ENCODE measurements around the gene DLG5.

DNA sequence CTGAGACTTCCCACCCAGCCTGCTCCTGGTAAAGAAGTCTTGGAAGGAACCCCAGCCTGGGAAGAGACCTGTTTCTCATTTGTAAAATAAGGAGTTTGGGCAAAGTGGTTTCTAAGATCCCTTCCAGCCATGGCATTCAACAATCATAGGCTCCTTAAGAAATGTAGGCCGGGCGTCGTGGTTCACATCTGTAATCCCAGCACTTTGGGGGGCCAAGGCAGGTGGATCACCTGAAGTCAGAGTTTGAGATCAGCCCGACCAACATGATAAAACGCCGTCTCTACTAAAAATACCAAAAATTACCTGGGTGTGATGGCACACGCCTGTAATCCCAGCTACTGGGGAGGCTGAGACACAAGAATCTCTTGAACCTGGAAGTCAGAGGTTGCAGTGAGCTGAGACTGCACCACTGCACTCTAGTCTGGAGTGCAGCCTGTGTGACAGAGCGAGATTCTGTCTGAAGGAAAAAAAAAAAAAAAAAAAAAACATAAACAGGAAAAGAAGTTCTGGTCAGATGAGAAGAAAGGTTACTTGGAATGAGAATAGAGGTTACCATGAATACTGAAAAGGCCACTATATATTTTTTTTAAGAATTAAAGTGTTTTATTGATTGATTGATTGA, 15.9 kb downstream of the DLG5 start:
- TF ChIP-seq, protein P1, sequence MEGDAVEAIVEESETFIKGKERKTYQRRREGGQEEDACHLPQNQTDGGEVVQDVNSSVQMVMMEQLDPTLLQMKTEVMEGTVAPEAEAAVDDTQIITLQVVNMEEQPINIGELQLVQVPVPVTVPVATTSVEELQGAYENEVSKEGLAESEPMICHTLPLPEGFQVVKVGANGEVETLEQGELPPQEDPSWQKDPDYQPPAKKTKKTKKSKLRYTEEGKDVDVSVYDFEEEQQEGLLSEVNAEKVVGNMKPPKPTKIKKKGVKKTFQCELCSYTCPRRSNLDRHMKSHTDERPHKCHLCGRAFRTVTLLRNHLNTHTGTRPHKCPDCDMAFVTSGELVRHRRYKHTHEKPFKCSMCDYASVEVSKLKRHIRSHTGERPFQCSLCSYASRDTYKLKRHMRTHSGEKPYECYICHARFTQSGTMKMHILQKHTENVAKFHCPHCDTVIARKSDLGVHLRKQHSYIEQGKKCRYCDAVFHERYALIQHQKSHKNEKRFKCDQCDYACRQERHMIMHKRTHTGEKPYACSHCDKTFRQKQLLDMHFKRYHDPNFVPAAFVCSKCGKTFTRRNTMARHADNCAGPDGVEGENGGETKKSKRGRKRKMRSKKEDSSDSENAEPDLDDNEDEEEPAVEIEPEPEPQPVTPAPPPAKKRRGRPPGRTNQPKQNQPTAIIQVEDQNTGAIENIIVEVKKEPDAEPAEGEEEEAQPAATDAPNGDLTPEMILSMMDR (IDR thresholded peaks at IDR 0.05): no peak
- TF ChIP-seq POLR2A (IDR thresholded peaks at IDR 0.05): no peak

All from heart left ventricle (tissue), 13 donors.